ENCODE results near the gene LIPT1. TPM values are rescaled to one million over a fixed set of nuclear protein-coding genes. Genes with fewer than 3 reads are reported as not detected.

LIPT1 gene
- total and polyA plus RNA-seq, 2 of the 8 experiments (the other 6 are each of a cell fraction or from before 2014, with no cell fraction given), result 6.1 to 10.9 TPM

GRCh38 chr2:99184811-99185210, 30.0 kb downstream of the LIPT1 start:
- H3K36me3 ChIP-seq (ENCODE audit: control insufficient read depth in 2 of 4, insufficient read depth in 4 of 4, low read length in 3 of 4), result peaks cover 0 to 14% (median 10%) of the 10 kb centered on the region in 4 experiments; a peak in 3 of 8 replicates
- TF ChIP-seq RNF2 (IDR thresholded peaks at IDR 0.05; ENCODE audit: borderline replicate concordance, low read depth, low read length, missing control alignments, poor library complexity, severe bottlenecking) (no peak), POLR2AphosphoS5 (IDR thresholded peaks at IDR 0.05; ENCODE audit: low read depth, low read length) (no peak), MAFK (IDR thresholded peaks at IDR 0.05; ENCODE audit: low read depth, low read length) (no peak), CHD1 (IDR thresholded peaks at IDR 0.05; ENCODE audit: low read depth, low read length) (no peak), TAF1 (IDR thresholded peaks at IDR 0.05; ENCODE audit: low read depth, low read length) (no peak), CHD2 (IDR thresholded peaks at IDR 0.05; ENCODE audit: low read length) (no peak), GABPA (IDR thresholded peaks at IDR 0.05; ENCODE audit: borderline replicate concordance, insufficient read depth, low read length) (no peak)
- POLR2A ChIA-PET (ENCODE audit: partially characterized antibody), result interaction anchor here (1.4 kb wide), 1 partner anchor 12 kb away, joined by 5 read pairs; no protein-coding TSS in a partner anchor

More at GRCh38 chr2:99184811-99185210, 30.0 kb downstream of the LIPT1 start:
- no peak overlapping the region for H3K14ac ChIP-seq (ENCODE audit: insufficient read length)
- H4K91ac ChIP-seq (replicated peaks; ENCODE audit: insufficient read length, low read length), result no peak overlapping the region
- H3K23me2 ChIP-seq (ENCODE audit: low read depth, low read length), result peaks cover 5% of the 10 kb centered on the region
- no peaks in the 10 kb centered on the region for H3K79me1 ChIP-seq (ENCODE audit: low read depth, low read length)
- H3K4me3 ChIP-seq (ENCODE audit: extremely low read depth in 1 of 4, insufficient read depth in 2 of 4, low read depth in 3 of 4, low read length in 4 of 4), result no peak overlapping the region
- no peak overlapping the region for H3K4me2 ChIP-seq (ENCODE audit: insufficient read depth in 1 of 2, low read depth in 2 of 2, low read length in 2 of 2)
- H2AFZ ChIP-seq (ENCODE audit: low read length), result no peak overlapping the region
- H3K4me1 ChIP-seq (replicated peaks in 1 of 4; ENCODE audit: control insufficient read depth in 3 of 4, insufficient read depth in 4 of 4, low read length in 3 of 4), result no peaks in the 10 kb centered on the region; a peak in 2 of 7 replicates
- CTCF ChIA-PET (ENCODE audit: partially characterized antibody), result interaction anchor here (0.6 to 1.4 kb wide), 2 partner anchors 13 to 493 kb away, joined by 3 to 4 read pairs; no protein-coding TSS in a partner anchor
- 76% methylated on average over 6 of the region's 6 CpGs; no CpG with 5 or more reads in 1 of the 2 experiments for WGBS, 2 experiments (ENCODE audit: extremely low coverage in 1 of 2, insufficient coverage in 1 of 2, insufficient read length in 1 of 2, insufficient replicate concordance in 2 of 2, low coverage in 1 of 2, low lambda C conversion rate in 2 of 2, missing lambda C conversion rate in 1 of 2)
- H2BK5ac ChIP-seq (ENCODE audit: low read depth, low read length), result no peak overlapping the region
- no peak overlapping the region for H3K27ac ChIP-seq (ENCODE audit: low read depth, low read length)
- no peak for FAIRE-seq
- H2BK15ac ChIP-seq (ENCODE audit: low read length), result no peak overlapping the region
- H3K23ac ChIP-seq (ENCODE audit: insufficient read length), result no peak overlapping the region
- H2AK5ac ChIP-seq (ENCODE audit: low read depth, low read length), result no peak overlapping the region
- H2BK20ac ChIP-seq (ENCODE audit: low read length), result no peak overlapping the region
- no peak overlapping the region for H2BK120ac ChIP-seq (replicated peaks; ENCODE audit: low read depth, low read length)
- H2BK12ac ChIP-seq (ENCODE audit: low read depth, low read length), result no peak overlapping the region
- H3K79me2 ChIP-seq (ENCODE audit: control insufficient read depth in 1 of 2, insufficient read depth in 2 of 2, low read length in 2 of 2), result peaks cover 7 to 78% of the 10 kb centered on the region in 2 experiments
- no peak overlapping the region for H3K4ac ChIP-seq (replicated peaks; ENCODE audit: insufficient read length, low read depth, low read length)
- no peak overlapping the region for H3K18ac ChIP-seq (ENCODE audit: extremely low read depth, low read length)
- DNase-seq (ENCODE audit: low read depth in 1 of 2, low spot score in 2 of 2), result no peak
- H4K20me1 ChIP-seq (replicated peaks in 1 of 2; ENCODE audit: control insufficient read depth in 1 of 2, insufficient read depth in 2 of 2, low read length in 2 of 2), result peaks cover 0 to 1% of the 10 kb centered on the region in 2 experiments
- no peak overlapping the region for H3K56ac ChIP-seq (replicated peaks; ENCODE audit: insufficient read length, low read depth, low read length)
- H3K27me3 ChIP-seq (replicated peaks in 1 of 4; ENCODE audit: control insufficient read depth in 3 of 4, extremely low read depth in 1 of 4, insufficient read depth in 3 of 4, low read length in 3 of 4), result no peaks in the 10 kb centered on the region
- no peak overlapping the region for H4K8ac ChIP-seq (ENCODE audit: extremely low read depth, insufficient read depth, low read length)
- H3K9me3 ChIP-seq (ENCODE audit: insufficient read depth in 2 of 2, low read depth in 1 of 2, low read length in 1 of 2), result no peaks in the 10 kb centered on the region
- no peak overlapping the region for H3K9ac ChIP-seq (replicated peaks in 1 of 4; ENCODE audit: extremely low read depth in 1 of 4, low read depth in 3 of 4, low read length in 3 of 4)
- H4K5ac ChIP-seq (ENCODE audit: insufficient read length, low read depth, low read length), result no peak overlapping the region
